Epithelial cell of proximal tubule (primary cell): ENCODE measurements around the gene AIMP2. TPM values are rescaled to one million over a fixed set of nuclear protein-coding genes. Genes with fewer than 3 reads are reported as not detected.

Source experiments
- DNase-seq: peaks from one replicate; pipeline ENCODE4 v3.0.0-alpha.2; 2011; ENCODE audit warnings: low read depth
- H3K4me3 ChIP-seq: 2 replicates; pipeline ENCODE4 v1.5.1; 2011; ENCODE audit warnings: low read depth, mild to moderate bottlenecking, low read length
- total RNA-seq: library from RNA; depleted of rRNA; stranded (reverse); fragments of >200 nt; gene quantifications from 2 replicates; pipeline ENCODE4 v1.2.3, GENCODE V29; 2015
- TF ChIP-seq, protein P1 (sequence below): conservative IDR thresholded peaks from 2 replicates; pipeline ENCODE4 v1.5.1; 2012; ENCODE audit warnings: low read depth, mild to moderate bottlenecking, low read length

The AIMP2 gene
- total RNA-seq, 1 donor from 2014 or later = 113 TPM

GRCh38 chr7:6011541-6011940, 2.5 kb downstream of the AIMP2 start:
- no peak for DNase-seq
- TF ChIP-seq, protein P1, sequence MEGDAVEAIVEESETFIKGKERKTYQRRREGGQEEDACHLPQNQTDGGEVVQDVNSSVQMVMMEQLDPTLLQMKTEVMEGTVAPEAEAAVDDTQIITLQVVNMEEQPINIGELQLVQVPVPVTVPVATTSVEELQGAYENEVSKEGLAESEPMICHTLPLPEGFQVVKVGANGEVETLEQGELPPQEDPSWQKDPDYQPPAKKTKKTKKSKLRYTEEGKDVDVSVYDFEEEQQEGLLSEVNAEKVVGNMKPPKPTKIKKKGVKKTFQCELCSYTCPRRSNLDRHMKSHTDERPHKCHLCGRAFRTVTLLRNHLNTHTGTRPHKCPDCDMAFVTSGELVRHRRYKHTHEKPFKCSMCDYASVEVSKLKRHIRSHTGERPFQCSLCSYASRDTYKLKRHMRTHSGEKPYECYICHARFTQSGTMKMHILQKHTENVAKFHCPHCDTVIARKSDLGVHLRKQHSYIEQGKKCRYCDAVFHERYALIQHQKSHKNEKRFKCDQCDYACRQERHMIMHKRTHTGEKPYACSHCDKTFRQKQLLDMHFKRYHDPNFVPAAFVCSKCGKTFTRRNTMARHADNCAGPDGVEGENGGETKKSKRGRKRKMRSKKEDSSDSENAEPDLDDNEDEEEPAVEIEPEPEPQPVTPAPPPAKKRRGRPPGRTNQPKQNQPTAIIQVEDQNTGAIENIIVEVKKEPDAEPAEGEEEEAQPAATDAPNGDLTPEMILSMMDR = no peak
- no peak overlapping the region for H3K4me3 ChIP-seq

DNA sequence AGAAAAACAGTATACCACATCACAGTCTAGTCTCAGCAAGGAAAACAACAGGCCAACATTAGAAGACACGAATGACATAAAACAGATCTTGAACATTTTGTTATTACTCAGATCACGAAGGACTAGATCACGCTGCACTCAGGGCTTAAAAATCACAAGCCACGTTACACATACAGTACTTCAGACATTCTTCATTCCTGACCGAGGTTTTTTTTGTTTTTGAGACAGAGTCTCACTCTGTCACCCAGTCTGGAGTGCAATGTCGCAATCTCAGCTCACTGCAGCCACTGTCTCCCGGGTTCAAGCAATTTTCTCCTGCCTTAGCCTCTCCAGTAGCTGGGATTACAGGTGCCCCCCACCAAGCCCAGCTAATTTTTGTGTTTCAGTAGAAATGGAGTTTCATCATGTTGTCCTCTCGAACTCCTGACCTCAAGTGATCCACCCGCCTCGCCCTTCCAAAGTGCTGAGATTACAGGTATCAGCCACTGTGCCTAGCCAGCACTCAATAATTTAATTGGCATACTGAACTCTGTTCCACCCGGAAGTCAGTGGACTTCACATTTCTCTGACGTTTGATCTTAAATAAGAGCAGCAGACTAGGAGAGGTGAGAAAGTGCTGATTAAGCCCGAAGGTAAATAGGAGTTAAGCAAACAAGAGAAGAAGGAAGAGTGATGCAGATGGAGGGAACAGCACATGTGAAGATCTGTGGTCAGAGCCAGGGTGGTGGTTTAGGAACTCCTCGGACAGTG, 3.5 kb downstream of the AIMP2 start:
- no peak overlapping the region for H3K4me3 ChIP-seq
- DNase-seq = no peak
- TF ChIP-seq, protein P1 = no peak

GRCh38 chr7:6015917-6016652, 7.0 kb downstream of the AIMP2 start:
- DNase-seq = no peak
- TF ChIP-seq, protein P1 = no peak
- H3K4me3 ChIP-seq = no peak overlapping the region

DNA sequence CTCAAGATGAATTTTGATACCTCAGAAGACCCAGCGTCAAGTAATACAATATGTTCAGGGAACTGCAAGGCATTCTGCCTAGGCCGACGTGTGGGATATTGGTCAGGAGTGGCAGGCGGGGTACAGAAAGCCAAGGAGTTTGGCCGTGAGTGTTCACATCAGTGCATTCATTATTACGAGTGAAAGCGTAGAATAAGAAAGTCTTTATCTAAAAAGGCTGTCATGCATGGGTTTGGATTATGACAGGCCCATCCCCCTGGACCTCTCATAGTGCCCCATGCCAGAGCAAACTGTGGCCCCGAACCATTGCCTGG, 7.5 kb downstream of the AIMP2 start:
- TF ChIP-seq, protein P1 = no peak
- no peak overlapping the region for H3K4me3 ChIP-seq
- no peak for DNase-seq

DNA sequence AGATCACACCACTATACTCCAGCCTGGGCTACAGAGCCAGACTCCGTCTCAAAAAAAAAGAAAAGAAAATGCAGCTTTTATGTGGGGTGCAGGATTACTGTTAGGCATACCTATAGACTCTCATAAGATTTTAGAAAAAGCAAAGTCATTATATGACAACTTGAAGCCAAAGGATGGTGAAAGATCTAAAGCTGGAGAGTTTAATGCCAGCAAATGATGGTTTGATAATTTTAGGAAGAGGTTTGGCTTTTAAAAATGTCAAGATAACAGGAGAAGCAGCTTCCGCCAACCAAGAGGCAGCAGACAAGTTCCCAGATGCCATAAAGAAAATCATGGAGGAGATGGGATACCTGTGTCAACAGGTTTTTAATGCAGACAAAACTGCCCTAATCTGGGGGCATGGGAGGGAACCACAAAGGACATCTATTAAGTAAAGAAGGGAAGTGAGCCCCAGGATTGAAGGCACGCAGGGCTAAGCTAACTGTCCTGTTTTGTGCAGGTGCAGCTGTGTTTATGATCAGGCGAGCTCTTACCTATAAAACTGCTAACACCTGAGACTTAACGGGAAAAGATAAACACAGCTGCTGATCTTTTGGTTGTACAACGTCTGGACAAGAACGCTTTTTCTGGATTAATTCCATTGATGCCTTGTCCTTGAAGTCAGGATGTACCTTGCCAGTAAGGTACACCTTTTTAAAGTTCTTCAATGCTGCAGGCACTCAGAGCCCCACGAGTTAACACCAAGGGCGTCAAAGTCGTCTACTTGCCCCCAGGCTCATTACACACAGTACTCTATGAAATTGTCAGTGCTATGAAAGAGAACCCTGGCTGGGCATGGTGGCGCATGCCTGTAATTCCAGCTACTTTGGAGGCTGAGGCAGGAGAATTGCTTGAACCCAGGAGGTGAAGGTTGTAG, 11.6 kb downstream of the AIMP2 start:
- TF ChIP-seq, protein P1 = no peak
- no peak for DNase-seq
- H3K4me3 ChIP-seq = no peak overlapping the region

DNA sequence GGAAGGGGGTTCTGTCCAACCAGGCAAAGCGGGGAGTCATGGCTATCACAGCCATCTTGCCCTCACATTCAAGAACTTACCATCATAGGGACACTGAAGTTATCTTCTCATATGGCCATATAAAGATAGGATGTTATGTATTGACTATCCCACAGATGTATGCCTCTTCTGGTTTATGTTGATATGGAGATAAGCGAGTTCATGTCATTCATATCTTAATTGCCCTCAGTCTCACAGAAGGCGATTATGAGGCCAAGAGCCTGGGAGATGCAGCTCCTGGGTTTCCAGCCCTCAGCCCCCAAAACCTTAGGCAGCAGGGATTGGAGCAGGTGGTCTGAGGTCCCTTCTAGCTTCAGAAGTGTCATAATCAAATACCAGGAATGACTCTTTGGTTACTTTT, 13.6 kb downstream of the AIMP2 start:
- no peak overlapping the region for H3K4me3 ChIP-seq
- TF ChIP-seq, protein P1 = no peak
- DNase-seq = no peak
